ENCODE results near the gene CDH15.

CDH15 gene

DNA sequence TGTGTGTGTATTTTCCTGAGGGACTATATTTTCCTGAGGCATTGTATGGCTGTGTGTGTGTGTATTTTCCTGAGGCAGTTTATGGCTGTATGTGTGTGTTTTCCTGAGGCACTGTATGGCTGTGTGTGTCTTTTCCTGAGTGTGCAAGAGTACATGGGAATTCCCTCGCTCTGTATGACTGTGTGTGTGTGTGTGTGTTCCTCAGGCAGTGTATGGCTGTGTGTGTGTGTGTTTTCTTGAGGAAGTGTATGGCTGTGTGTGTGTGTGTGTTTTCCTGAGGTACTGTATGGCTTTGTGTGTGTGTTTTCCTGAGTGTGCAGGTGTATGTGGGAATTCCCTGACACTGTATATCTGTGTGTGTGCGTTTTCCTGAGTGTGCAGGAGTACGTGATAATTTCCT, 50.1 kb downstream of the CDH15 start:
- Histone ChIP-seq H3K4me3 (ENCODE audit: low read depth, low read length) (no peak overlapping the region), H3K27ac (no peak overlapping the region), H3K27me3 (ENCODE audit: insufficient read depth, low read depth, severe bottlenecking) (no peaks in the 10 kb centered on the region), H3K36me3 (peaks cover 3% of the 10 kb centered on the region; the same call in 1 of the 2 replicates), H3K9me3 (ENCODE audit: severe bottlenecking) (no peaks in the 10 kb centered on the region)
- TF ChIP-seq, protein P1, sequence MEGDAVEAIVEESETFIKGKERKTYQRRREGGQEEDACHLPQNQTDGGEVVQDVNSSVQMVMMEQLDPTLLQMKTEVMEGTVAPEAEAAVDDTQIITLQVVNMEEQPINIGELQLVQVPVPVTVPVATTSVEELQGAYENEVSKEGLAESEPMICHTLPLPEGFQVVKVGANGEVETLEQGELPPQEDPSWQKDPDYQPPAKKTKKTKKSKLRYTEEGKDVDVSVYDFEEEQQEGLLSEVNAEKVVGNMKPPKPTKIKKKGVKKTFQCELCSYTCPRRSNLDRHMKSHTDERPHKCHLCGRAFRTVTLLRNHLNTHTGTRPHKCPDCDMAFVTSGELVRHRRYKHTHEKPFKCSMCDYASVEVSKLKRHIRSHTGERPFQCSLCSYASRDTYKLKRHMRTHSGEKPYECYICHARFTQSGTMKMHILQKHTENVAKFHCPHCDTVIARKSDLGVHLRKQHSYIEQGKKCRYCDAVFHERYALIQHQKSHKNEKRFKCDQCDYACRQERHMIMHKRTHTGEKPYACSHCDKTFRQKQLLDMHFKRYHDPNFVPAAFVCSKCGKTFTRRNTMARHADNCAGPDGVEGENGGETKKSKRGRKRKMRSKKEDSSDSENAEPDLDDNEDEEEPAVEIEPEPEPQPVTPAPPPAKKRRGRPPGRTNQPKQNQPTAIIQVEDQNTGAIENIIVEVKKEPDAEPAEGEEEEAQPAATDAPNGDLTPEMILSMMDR (IDR thresholded peaks at IDR 0.05; ENCODE audit: low read depth, low read length): no peak
- no peak for DNase-seq

- H3K4me3 ChIP-seq (ENCODE audit: low read depth, low read length): no peak overlapping the region
- DNase-seq: no peak
- TF ChIP-seq, protein P1 (IDR thresholded peaks at IDR 0.05; ENCODE audit: low read depth, low read length): no peak
- H3K9me3 ChIP-seq (ENCODE audit: severe bottlenecking): no peaks in the 10 kb centered on the region
- H3K36me3 ChIP-seq: peaks cover 13% of the 10 kb centered on the region
- H3K27ac ChIP-seq: no peak overlapping the region
- no peaks in the 10 kb centered on the region for H3K27me3 ChIP-seq (ENCODE audit: insufficient read depth, low read depth, severe bottlenecking)
Observed at GRCh38 chr16:89222931-89223330, 51.4 kb downstream of the CDH15 start.

DNA sequence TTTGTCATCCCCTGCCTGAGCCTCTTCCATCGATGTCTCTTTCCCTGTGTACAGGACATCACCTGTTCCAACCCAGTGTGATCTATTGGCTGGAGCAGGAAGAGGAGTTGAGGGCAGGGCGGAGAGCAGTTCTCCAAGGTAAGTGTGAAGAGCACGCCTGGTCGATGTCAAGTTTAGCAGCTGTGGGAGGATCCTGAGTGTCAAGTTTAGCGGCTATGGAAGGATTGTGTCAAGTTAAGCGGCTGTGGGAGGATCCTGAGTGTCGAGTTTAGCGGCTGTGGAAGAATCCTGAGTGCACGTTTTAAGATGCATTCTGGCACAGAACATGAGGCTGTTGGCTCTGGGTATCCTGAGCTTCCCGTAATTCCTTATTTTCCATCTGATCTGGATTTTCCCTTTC, 53.1 kb downstream of the CDH15 start:
- TF ChIP-seq, protein P1 (IDR thresholded peaks at IDR 0.05; ENCODE audit: low read depth, low read length): no peak
- no peak overlapping the region for H3K4me3 ChIP-seq (ENCODE audit: low read depth, low read length)
- no peaks in the 10 kb centered on the region for H3K27me3 ChIP-seq (ENCODE audit: insufficient read depth, low read depth, severe bottlenecking)
- no peak overlapping the region for H3K27ac ChIP-seq
- peaks cover 19% of the 10 kb centered on the region for H3K36me3 ChIP-seq
- H3K9me3 ChIP-seq (ENCODE audit: severe bottlenecking): no peaks in the 10 kb centered on the region
- no peak for DNase-seq

- no peak overlapping the region for H3K4me3 ChIP-seq (ENCODE audit: low read depth, low read length)
- TF ChIP-seq, protein P1 (IDR thresholded peaks at IDR 0.05; ENCODE audit: low read depth, low read length): no peak
Observed at GRCh38 chr16:89230255-89230654, 58.7 kb downstream of the CDH15 start.

DNA sequence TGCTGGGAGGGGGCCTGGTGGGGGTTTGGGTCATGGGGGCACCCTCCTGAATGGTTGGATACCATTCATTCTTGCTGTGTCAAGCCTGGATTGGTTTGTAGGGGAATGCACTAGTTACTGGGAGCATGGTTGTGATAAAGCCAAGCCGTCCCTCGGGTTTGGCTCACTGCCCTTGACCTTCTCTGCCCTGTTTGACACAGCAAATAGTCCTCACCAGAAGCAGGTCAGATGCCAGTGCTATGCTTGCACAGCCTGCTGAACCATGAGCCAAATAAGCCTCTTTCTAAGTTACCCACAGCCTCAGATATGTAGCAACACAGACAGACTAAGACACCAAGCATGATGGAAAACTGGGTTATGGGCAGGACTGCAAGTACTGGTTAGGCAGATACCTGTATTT, 60.6 kb downstream of the CDH15 start:
- Histone ChIP-seq H3K27me3 (ENCODE audit: insufficient read depth, low read depth, severe bottlenecking) (no peaks in the 10 kb centered on the region), H3K27ac (no peak overlapping the region), H3K4me3 (ENCODE audit: low read depth, low read length) (no peak overlapping the region), H3K9me3 (ENCODE audit: severe bottlenecking) (no peaks in the 10 kb centered on the region), H3K36me3 (peaks cover 12% of the 10 kb centered on the region)
- TF ChIP-seq, protein P1 (IDR thresholded peaks at IDR 0.05; ENCODE audit: low read depth, low read length): no peak
- no peak for DNase-seq

More at GRCh38 chr16:89230255-89230654, 58.7 kb downstream of the CDH15 start:
- Histone ChIP-seq H3K27me3 (ENCODE audit: insufficient read depth, low read depth, severe bottlenecking) (no peaks in the 10 kb centered on the region), H3K27ac (no peak overlapping the region), H3K36me3 (peaks cover 19% of the 10 kb centered on the region), H3K9me3 (ENCODE audit: severe bottlenecking) (no peaks in the 10 kb centered on the region)
- no peak for DNase-seq
